AG04450 (cell line): Measurements from ENCODE around the gene PRKAG2. TPM values are rescaled to one million over a fixed set of nuclear protein-coding genes. Genes with fewer than 3 reads are reported as not detected.

ENCODE experiments used
- CTCF ChIA-PET: fragments of 300-600, 350-600 bp; formaldehyde crosslinking; extraction: SDS; loops from one replicate; lab custom pipeline; 2022; ENCODE audit warnings: antibody characterized with exemption, inconsistent platforms; lab: Charles Lee
- POLR2A ChIA-PET: fragments of 350-600 bp; formaldehyde crosslinking; extraction: SDS; loops from one replicate; lab custom pipeline; 2021; ENCODE audit warnings: antibody characterized with exemption, inconsistent platforms; lab: Yijun Ruan, JAX
- DNase-seq: peaks from one replicate; pipeline ENCODE4 v3.0.0-alpha.2; 2011; ENCODE audit warnings: low read depth, low spot score
- H3K27ac ChIP-seq: one replicate; pipeline ENCODE4 v1.5.1; 2012; ENCODE audit warnings: low read depth, low read length, control low read depth
- H3K27me3 ChIP-seq: one replicate; pipeline ENCODE4 v1.6.0; 2012; ENCODE audit warnings: low read length; ENCODE audit not compliant: control insufficient read depth, insufficient read depth
- H3K4me3 ChIP-seq: 2 replicates; pipeline ENCODE4 v1.5.1; 2011; ENCODE audit warnings: mild to moderate bottlenecking, low read depth, low read length, control low read depth
- H3K9me3 ChIP-seq: 2 replicates; pipeline ENCODE4 v1.5.1; 2012; ENCODE audit warnings: low read length; ENCODE audit not compliant: control insufficient read depth, insufficient read depth
- polyA plus RNA-seq: library from polyadenylated mRNA; depleted of rRNA; stranded (reverse); fragments of >200 nt; gene quantifications from 2 replicates; pipeline ENCODE4 v1.2.3, GENCODE V29; 2011
- TF ChIP-seq, protein P1 (sequence below): IDR thresholded peaks from 2 replicates; pipeline ENCODE4 v1.5.1; 2011; ENCODE audit warnings: low read depth, low read length, control low read depth, inconsistent platforms

The PRKAG2 gene
- polyA plus RNA-seq, 1 experiment: 45.0 TPM

GRCh38 chr7:151631953-151632749, 244.8 kb downstream of the PRKAG2 start:
- ChIA-PET POLR2A (interaction anchor here (0.5 to 1.4 kb wide), 7 partner anchors 33 to 125 kb away, joined by 3 to 4 read pairs (median 3); no protein-coding TSS in a partner anchor), CTCF (interaction anchor here (0.6 to 5.5 kb wide), 20 partner anchors 15 to 265 kb away, joined by 3 to 37 read pairs (median 3); no protein-coding TSS in a partner anchor)
- no peak overlapping the region for H3K27ac ChIP-seq
- TF ChIP-seq, protein P1, sequence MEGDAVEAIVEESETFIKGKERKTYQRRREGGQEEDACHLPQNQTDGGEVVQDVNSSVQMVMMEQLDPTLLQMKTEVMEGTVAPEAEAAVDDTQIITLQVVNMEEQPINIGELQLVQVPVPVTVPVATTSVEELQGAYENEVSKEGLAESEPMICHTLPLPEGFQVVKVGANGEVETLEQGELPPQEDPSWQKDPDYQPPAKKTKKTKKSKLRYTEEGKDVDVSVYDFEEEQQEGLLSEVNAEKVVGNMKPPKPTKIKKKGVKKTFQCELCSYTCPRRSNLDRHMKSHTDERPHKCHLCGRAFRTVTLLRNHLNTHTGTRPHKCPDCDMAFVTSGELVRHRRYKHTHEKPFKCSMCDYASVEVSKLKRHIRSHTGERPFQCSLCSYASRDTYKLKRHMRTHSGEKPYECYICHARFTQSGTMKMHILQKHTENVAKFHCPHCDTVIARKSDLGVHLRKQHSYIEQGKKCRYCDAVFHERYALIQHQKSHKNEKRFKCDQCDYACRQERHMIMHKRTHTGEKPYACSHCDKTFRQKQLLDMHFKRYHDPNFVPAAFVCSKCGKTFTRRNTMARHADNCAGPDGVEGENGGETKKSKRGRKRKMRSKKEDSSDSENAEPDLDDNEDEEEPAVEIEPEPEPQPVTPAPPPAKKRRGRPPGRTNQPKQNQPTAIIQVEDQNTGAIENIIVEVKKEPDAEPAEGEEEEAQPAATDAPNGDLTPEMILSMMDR: 0 out of 2 replicates have a peak, but pooled peaks have one; percentile 21
- H3K4me3 ChIP-seq: peak overlapping the region; percentile 84
- peak; percentile 21 for DNase-seq
- H3K9me3 ChIP-seq: peaks cover 4% of the 10 kb centered on the region
- no peaks in the 10 kb centered on the region for H3K27me3 ChIP-seq

DNA sequence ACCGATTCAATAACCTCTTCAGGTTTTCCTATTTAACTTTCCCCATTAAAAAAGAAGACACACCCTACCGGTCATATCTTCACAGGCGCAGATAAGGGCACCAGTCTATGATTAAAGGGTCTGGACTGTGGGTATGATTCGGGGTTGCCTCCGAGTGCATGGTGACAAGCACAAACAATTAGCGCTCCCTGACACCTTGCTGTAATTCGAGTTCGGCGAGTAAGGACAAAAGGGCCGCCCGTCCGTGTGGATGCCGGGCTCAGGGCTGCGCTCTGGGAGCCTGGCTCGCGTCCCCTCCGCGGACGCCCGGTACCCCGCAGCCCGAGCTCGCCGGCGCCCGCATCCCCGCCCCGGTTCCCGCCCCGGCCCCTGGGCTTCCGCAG, 245.4 kb downstream of the PRKAG2 start:
- ChIA-PET CTCF (interaction anchor here (0.7 to 5.5 kb wide), 20 partner anchors 10 to 316 kb away, joined by 3 to 37 read pairs (median 3); no protein-coding TSS in a partner anchor), POLR2A (interaction anchor here (0.8 to 1.4 kb wide), 4 partner anchors 34 to 172 kb away, joined by 3 to 4 read pairs (median 3); no protein-coding TSS in a partner anchor)
- no peak for DNase-seq
- Histone ChIP-seq H3K27me3 (no peaks in the 10 kb centered on the region), H3K4me3 (peak overlapping the region; percentile 84), H3K27ac (peak overlapping the region; percentile 42), H3K9me3 (peaks cover 4% of the 10 kb centered on the region)
- TF ChIP-seq, protein P1: peak; percentile 37

DNA sequence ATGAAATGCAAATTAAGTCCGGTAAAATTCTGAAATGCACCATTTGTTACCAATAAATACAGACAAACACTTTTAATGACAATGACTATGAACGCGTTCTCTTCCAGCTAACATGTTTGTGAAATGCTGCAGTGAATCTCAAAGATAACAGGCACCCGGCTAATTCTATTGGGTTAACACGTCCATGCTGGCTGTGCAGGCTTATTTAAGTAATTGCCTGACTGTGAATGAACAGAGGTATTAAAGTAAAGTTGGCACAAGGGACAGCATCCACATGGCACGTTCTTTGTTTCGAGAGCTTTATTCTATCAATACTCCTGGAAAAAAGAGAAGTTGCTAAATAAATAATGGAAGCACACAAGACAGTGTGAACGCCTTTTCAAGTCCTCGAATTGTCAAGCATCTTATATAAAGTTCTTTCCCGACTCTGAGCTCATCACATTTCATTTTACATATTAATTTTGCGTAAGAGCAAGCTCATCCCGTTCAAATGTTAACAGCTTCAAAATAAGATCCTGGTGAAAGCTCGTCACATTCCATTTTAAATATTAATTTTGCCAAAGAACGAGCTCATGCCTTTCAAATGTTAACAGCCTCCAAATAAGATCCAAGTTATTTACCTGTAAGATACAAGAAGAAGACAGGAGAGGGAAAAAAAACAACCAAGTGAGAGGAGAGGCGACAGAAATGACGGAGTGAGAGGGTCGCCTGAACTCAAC, 245.9 kb downstream of the PRKAG2 start:
- Histone ChIP-seq H3K9me3 (peaks cover 4% of the 10 kb centered on the region), H3K27ac (peak overlapping the region; percentile 42), H3K4me3 (peak overlapping the region; percentile 84), H3K27me3 (no peaks in the 10 kb centered on the region)
- TF ChIP-seq, protein P1: no peak
- CTCF ChIA-PET: interaction anchor here (0.6 to 5.5 kb wide), 20 partner anchors 10 to 316 kb away, joined by 3 to 37 read pairs (median 3); no protein-coding TSS in a partner anchor
- DNase-seq: no peak
- POLR2A ChIA-PET: interaction anchor here (1.0 kb wide), 1 partner anchor 172 kb away, joined by 3 read pairs; no protein-coding TSS in a partner anchor

- DNase-seq: no peak
- H3K27ac ChIP-seq: no peak overlapping the region
- TF ChIP-seq, protein P1: no peak
- no peaks in the 10 kb centered on the region for H3K27me3 ChIP-seq
- CTCF ChIA-PET: interaction anchor here (0.6 to 5.5 kb wide), 6 partner anchors 9 to 128 kb away, joined by 3 to 37 read pairs (median 3); no protein-coding TSS in a partner anchor
- H3K4me3 ChIP-seq: peak overlapping the region; percentile 84
- peaks cover 4% of the 10 kb centered on the region for H3K9me3 ChIP-seq
- POLR2A ChIA-PET: no interaction called here
Observed at GRCh38 chr7:151630358-151630757, 246.6 kb downstream of the PRKAG2 start.
